GM23338 (cell line): ENCODE data around the gene FASTK. TPM values are rescaled to one million over a fixed set of nuclear protein-coding genes. Genes with fewer than 3 reads are reported as not detected.

Experiments
- ATAC-seq: fragments of 200-7000 bp; cut with Tn5 transposase; 3 replicates; pipeline ENCODE4 v1.9.1; 2020
- DNase-seq: peaks from one replicate; pipeline ENCODE4 v3.0.0-alpha.2; 2015; ENCODE audit warnings: low spot score
- H2AFZ ChIP-seq: fragments of 200-600 bp; sonication (generic); 2 replicates; pipeline ENCODE4 v1.8.0; 2016; ENCODE audit warnings: antibody characterized with exemption, mild to moderate bottlenecking, moderate library complexity
- H3F3A ChIP-seq: fragments of 200-600 bp; sonication (generic); replicated peaks from 2 replicates; pipeline ENCODE4 v1.8.0; 2017; ENCODE audit warnings: antibody characterized with exemption, mixed run types, low read depth
- H3K27ac ChIP-seq: fragments of 200-600 bp; sonication (generic); 2 replicates; pipeline ENCODE4 v1.6.1; 2016; ENCODE audit warnings: low read depth
- H3K27me3 ChIP-seq: fragments of 200-600 bp; sonication (generic); 2 replicates; pipeline ENCODE4 v1.8.0; 2016; ENCODE audit warnings: mild to moderate bottlenecking, mixed run types, moderate library complexity; ENCODE audit not compliant: insufficient read depth
- H3K36me3 ChIP-seq: fragments of 200-600 bp; sonication (generic); 2 replicates; pipeline ENCODE4 v1.8.0; 2016; ENCODE audit warnings: mild to moderate bottlenecking; ENCODE audit not compliant: insufficient read depth
- H3K4me1 ChIP-seq: fragments of 200-600 bp; sonication (generic); 2 replicates; pipeline ENCODE4 v1.8.0; 2016; ENCODE audit warnings: mild to moderate bottlenecking, moderate library complexity; ENCODE audit not compliant: insufficient read depth
- H3K4me2 ChIP-seq: fragments of 200-600 bp; sonication (generic); 2 replicates; pipeline ENCODE4 v1.7.1; 2017; ENCODE audit warnings: mixed run types
- H3K4me3 ChIP-seq: fragments of 200-600 bp; sonication (generic); 2 replicates; pipeline ENCODE4 v1.6.1; 2016; ENCODE audit warnings: mixed run types
- H3K79me2 ChIP-seq: fragments of 200-600 bp; sonication (generic); replicated peaks from 2 replicates; pipeline ENCODE4 v1.8.0; 2017; ENCODE audit warnings: mild to moderate bottlenecking; ENCODE audit not compliant: insufficient read depth
- H3K9me2 ChIP-seq: fragments of 200-600 bp; sonication (generic); 2 replicates; pipeline ENCODE4 v1.8.0; 2017; ENCODE audit not compliant: insufficient read depth
- H4K20me1 ChIP-seq: fragments of 200-600 bp; sonication (generic); replicated peaks from 2 replicates; pipeline ENCODE4 v1.8.0; 2017; ENCODE audit warnings: mild to moderate bottlenecking; ENCODE audit not compliant: insufficient read depth
- H3K27ac Mint-ChIP-seq: 2 replicates; pipeline ENCODE4 v1.8.0; 2020; ENCODE audit warnings: inconsistent platforms, mild to moderate bottlenecking, moderate library complexity, mixed read lengths
- H3K27me3 Mint-ChIP-seq: 3 replicates; pipeline ENCODE4 v1.8.0; 2022; ENCODE audit warnings: low read depth, mild to moderate bottlenecking, moderate library complexity, mixed read lengths, inconsistent platforms; ENCODE audit not compliant: insufficient read depth, poor library complexity
- H3K36me3 Mint-ChIP-seq: 3 replicates; pipeline ENCODE4 v1.8.0; 2021; ENCODE audit warnings: low read depth, mild to moderate bottlenecking, inconsistent platforms, moderate library complexity, mixed read lengths
- H3K4me1 Mint-ChIP-seq: 3 replicates; pipeline ENCODE4 v1.8.0; 2020; ENCODE audit warnings: mild to moderate bottlenecking, inconsistent platforms, mixed read lengths
- H3K4me3 Mint-ChIP-seq: 3 replicates; pipeline ENCODE4 v1.8.0; 2021; ENCODE audit warnings: moderate library complexity, mild to moderate bottlenecking, inconsistent platforms, mixed read lengths
- H3K9me3 Mint-ChIP-seq: 3 replicates; pipeline ENCODE4 v1.8.0; 2020; ENCODE audit warnings: moderate library complexity, mild to moderate bottlenecking, inconsistent platforms, mixed read lengths
- CREB1 ChIP-seq: fragments of 250-450 bp; sonication (Bioruptor Pico); IDR thresholded peaks from 2 replicates; pipeline ENCODE4 v1.5.0; 2020; ENCODE audit warnings: low read depth, mild to moderate bottlenecking, moderate library complexity
- CTCF ChIP-seq, 2 experiments: fragments of 200-600 bp in 1 of 2; sonication (generic) in 1 of 2; conservative IDR thresholded peaks; 2 replicates each; pipeline versions ENCODE4 v1.5.1 to v1.6.1; 2016 to 2017; ENCODE audit warnings: antibody characterized with exemption in 2 of 2, low read depth in 2 of 2, mild to moderate bottlenecking in 2 of 2, moderate library complexity in 1 of 2
- ETS1 ChIP-seq: IDR thresholded peaks from 2 replicates; pipeline ENCODE4 v1.6.1; 2016; ENCODE audit warnings: antibody characterized with exemption
- EZH2 ChIP-seq: fragments of 200-600 bp; sonication (generic); IDR thresholded peaks from one replicate; pipeline ENCODE4 v1.8.0; 2017; ENCODE audit warnings: antibody characterized with exemption, mild to moderate bottlenecking, low read depth; ENCODE audit not compliant: unreplicated experiment
- EZH2phosphoT487 ChIP-seq: fragments of 200-600 bp; sonication (generic); IDR thresholded peaks from one replicate; pipeline ENCODE4 v1.8.1; 2018; ENCODE audit warnings: antibody characterized with exemption; ENCODE audit not compliant: unreplicated experiment
- JUNB ChIP-seq: IDR thresholded peaks from one replicate; pipeline ENCODE4 v1.6.1; 2016; ENCODE audit warnings: antibody characterized with exemption; ENCODE audit not compliant: unreplicated experiment
- NANOG ChIP-seq: IDR thresholded peaks from 2 replicates; pipeline ENCODE4 v1.6.1; 2016; ENCODE audit warnings: antibody characterized with exemption, borderline replicate concordance
- POLR2AphosphoS5 ChIP-seq: IDR thresholded peaks from 2 replicates; pipeline ENCODE4 v1.6.1; 2016; ENCODE audit warnings: antibody characterized with exemption, low read depth
- REST ChIP-seq: IDR thresholded peaks from one replicate; pipeline ENCODE4 v1.6.1; 2018; ENCODE audit warnings: antibody characterized with exemption; ENCODE audit not compliant: unreplicated experiment
- STAT1 ChIP-seq: IDR thresholded peaks from one replicate; pipeline ENCODE4 v1.6.1; 2016; ENCODE audit warnings: antibody characterized with exemption; ENCODE audit not compliant: unreplicated experiment
- ZNF114 ChIP-seq: fragments of 250-450 bp; sonication (Bioruptor Pico); IDR thresholded peaks from 2 replicates; pipeline ENCODE4 v1.5.0; 2020; ENCODE audit warnings: mild to moderate bottlenecking, moderate library complexity
- ZNF331 ChIP-seq: fragments of 250-450 bp; sonication (Bioruptor Pico); IDR thresholded peaks from 2 replicates; pipeline ENCODE4 v1.5.0; 2020; ENCODE audit warnings: low read depth, mild to moderate bottlenecking, moderate library complexity
- ZNF462 ChIP-seq: fragments of 250-450 bp; sonication (Bioruptor Pico); IDR thresholded peaks from 2 replicates; pipeline ENCODE4 v1.5.0; 2020; ENCODE audit warnings: mild to moderate bottlenecking, moderate library complexity
- polyA plus RNA-seq: library from polyadenylated mRNA; unstranded; fragments of >200 nt; fragmentation: Nextera tagmentation; extraction: Ambion mirVana; gene quantifications from 2 replicates; pipeline ENCODE4 v1.2.1, GENCODE V29; 2016
- total RNA-seq: library from RNA; depleted of rRNA; stranded (reverse); fragments of >200 nt; shearing (Covaris generic); gene quantifications from 2 replicates; pipeline ENCODE4 v1.2.3, GENCODE V29; 2014

FASTK gene
- total and polyA plus RNA-seq, 2 experiments from 2014 or later: 37.4 to 57.4 TPM

- peak; percentile 94 for ATAC-seq
- peaks cover 9% of the 10 kb centered on the region; the same call in 1 of the 2 replicates for H3K79me2 ChIP-seq
- H3F3A ChIP-seq: no peaks in the 10 kb centered on the region
- H3K27me3 Mint-ChIP-seq: peaks cover 4% of the 10 kb centered on the region
- H3K36me3 Mint-ChIP-seq: no peaks in the 10 kb centered on the region; the same call in 2 of the 3 replicates
- 0 out of 2 replicates have a peak within 1 kb of the TSS, but pooled peaks have one; percentile 45 for H2AFZ ChIP-seq
- peak within 1 kb of the TSS; percentile 63 for H3K4me3 ChIP-seq
- DNase-seq: peak; percentile 98
- peaks cover 15% of the 10 kb centered on the region for H3K4me1 ChIP-seq
- no peaks in the 10 kb centered on the region for H3K9me2 ChIP-seq
- peak within 1 kb of the TSS; percentile 95 for H3K4me3 Mint-ChIP-seq
- peaks cover 16% of the 10 kb centered on the region; the same call in 1 of the 2 replicates for H3K27me3 ChIP-seq
- H4K20me1 ChIP-seq: no peaks in the 10 kb centered on the region; the same call in 1 of the 2 replicates
- TF ChIP-seq ZNF462 (CRISPR knock-in tag) (no peak), JUNB (no peak), ETS1 (peak; percentile 88), ZNF114 (CRISPR knock-in tag) (no peak), POLR2AphosphoS5 (no peak), ZNF331 (no peak), CTCF (conservative IDR thresholded peaks at IDR 0.05; ENCODE audit: low read depth in 2 of 2) (peak; percentile 31 to 56), REST (no peak), STAT1 (no peak), NANOG (no peak), CREB1 (CRISPR knock-in tag) (peak; percentile 70), EZH2 (no peak), EZH2phosphoT487 (no peak)
- H3K27ac Mint-ChIP-seq: peak within 1 kb of the TSS; percentile 98
- no peaks in the 10 kb centered on the region for H3K36me3 ChIP-seq
- H3K4me2 ChIP-seq: peak within 1 kb of the TSS; percentile 79
- peak within 1 kb of the TSS; percentile 30; the same call in 1 of the 2 replicates for H3K27ac ChIP-seq
- peaks cover 24% of the 10 kb centered on the region for H3K4me1 Mint-ChIP-seq
- H3K9me3 Mint-ChIP-seq: no peaks in the 10 kb centered on the region
Measured at GRCh38 chr7:151028131-151028947, 52.3 kb downstream of the FASTK start, which contains the start of gene ABCB8. TSS of gene ABCB8 (plus strand) at chr7:151028450. CDS start at chr7:151028516, 66 bp downstream.
